CD4-positive, alpha-beta memory T cell (primary cell): ENCODE measurements around the gene NLGN2. TPM values are rescaled to one million over a fixed set of nuclear protein-coding genes. Genes with fewer than 3 reads are reported as not detected.

Experiments
- CTCF ChIA-PET: fragments of 350-600 bp; sonication (Branson Sonifier 250); formaldehyde crosslinking; loops from one replicate; lab custom pipeline; 2021; ENCODE audit warnings: inconsistent platforms; ENCODE audit not compliant: partially characterized antibody; lab: Charles Lee
- POLR2A ChIA-PET: fragments of 350-600 bp; sonication (Branson Sonifier 250); formaldehyde crosslinking; loops from one replicate; lab custom pipeline; 2021; ENCODE audit not compliant: partially characterized antibody; lab: Charles Lee
- DNase-seq, 5 donors: peaks; one replicate each; pipeline versions ENCODE4 v3.0.0 to v3.0.0-alpha.2; 2020 to 2022; ENCODE audit warnings: mixed read lengths in 1 of 5
- H3K27ac ChIP-seq: one replicate; pipeline ENCODE4 v1.7.0; 2013; ENCODE audit warnings: low read depth, low read length
- H3K27me3 ChIP-seq: 2 replicates; pipeline ENCODE4 v1.7.0; 2013; ENCODE audit warnings: mild to moderate bottlenecking, low read length, moderate library complexity; ENCODE audit not compliant: insufficient read depth
- H3K36me3 ChIP-seq: 2 replicates; pipeline ENCODE4 v1.7.0; 2013; ENCODE audit warnings: mild to moderate bottlenecking, low read length, moderate library complexity; ENCODE audit not compliant: insufficient read depth
- H3K4me1 ChIP-seq: 2 replicates; pipeline ENCODE4 v1.7.0; 2013; ENCODE audit warnings: mild to moderate bottlenecking, low read length, moderate library complexity; ENCODE audit not compliant: insufficient read depth
- H3K4me3 ChIP-seq, 2 donors: one replicate each; pipeline ENCODE4 v1.7.0; 2013; ENCODE audit warnings: low read length in 2 of 2, mild to moderate bottlenecking in 1 of 2
- H3K9me3 ChIP-seq, 2 donors: one replicate each; pipeline ENCODE4 v1.7.0; 2013; ENCODE audit warnings: low read length in 2 of 2, control low read depth in 1 of 2; ENCODE audit not compliant: control insufficient read depth in 1 of 2
- H3K27ac Mint-ChIP-seq, 7 donors: one replicate each; pipeline ENCODE4 v1.8.0; 2020 to 2021; ENCODE audit warnings: mixed read lengths in 7 of 7, mild to moderate bottlenecking in 6 of 7, inconsistent platforms in 3 of 7, moderate library complexity in 3 of 7
- H3K27me3 Mint-ChIP-seq, 2 donors: one replicate each; pipeline ENCODE4 v1.8.0; 2020 to 2021; ENCODE audit warnings: mixed read lengths in 2 of 2
- H3K36me3 Mint-ChIP-seq, 2 donors: one replicate each; pipeline ENCODE4 v1.8.0; 2020 to 2021; ENCODE audit warnings: mixed read lengths in 2 of 2, inconsistent platforms in 1 of 2, mild to moderate bottlenecking in 1 of 2
- H3K4me1 Mint-ChIP-seq, 4 donors: one replicate each; pipeline ENCODE4 v1.8.0; 2020 to 2021; ENCODE audit warnings: mixed read lengths in 4 of 4, mild to moderate bottlenecking in 1 of 4
- H3K4me3 Mint-ChIP-seq, 8 donors: one replicate each; pipeline ENCODE4 v1.8.0; 2020 to 2021; ENCODE audit warnings: mixed read lengths in 8 of 8, mild to moderate bottlenecking in 7 of 8, moderate library complexity in 6 of 8, inconsistent platforms in 3 of 8
- H3K9me3 Mint-ChIP-seq, 8 donors: one replicate each; pipeline ENCODE4 v1.8.0; 2020 to 2021; ENCODE audit warnings: mixed read lengths in 8 of 8, mild to moderate bottlenecking in 5 of 8, inconsistent platforms in 3 of 8, moderate library complexity in 1 of 8
- intact Hi-C: fragments of 100-400 bp; cut with micrococcal nuclease; formaldehyde crosslinking; loops from one replicate; pipeline ENCODE4 v1.15.1; 2023
- polyA plus RNA-seq, 2 donors: library from polyadenylated mRNA; unstranded; fragments of 300-500 nt; fragmentation: Illumina TruSeq; gene quantifications; one replicate each; pipeline ENCODE4 v1.2.3, GENCODE V29; 2021
- total RNA-seq, 2 experiments: library from RNA; stranded (reverse); gene quantifications; one replicate each; pipeline ENCODE4 v1.2.3, GENCODE V29; 2021

The NLGN2 gene
- total and polyA plus RNA-seq, 4 experiments from 2014 or later, result 0.08 to 9.8 (median 8.8) TPM; not detected in 1

GRCh38 chr17:7460850-7461660 lies 53.4 kb downstream of the NLGN2 start:
- H3K27me3 ChIP-seq, result no peaks in the 10 kb centered on the region
- Mint-ChIP-seq H3K9me3 (no peaks in the 10 kb centered on the region), H3K4me1 (peaks cover 8 to 21% (median 13%) of the 10 kb centered on the region in 4 donors), H3K36me3 (peaks cover 9 to 29% of the 10 kb centered on the region in 2 donors), H3K4me3 (no peak overlapping the region), H3K27ac (peak overlapping the region in 2 of 7 donors; percentile 18 to 46), H3K27me3 (no peaks in the 10 kb centered on the region)
- H3K4me1 ChIP-seq, result peaks cover 9% of the 10 kb centered on the region
- H3K27ac ChIP-seq, result no peak overlapping the region
- ChIA-PET CTCF (interaction anchor here (1.3 to 1.6 kb wide), 2 partner anchors 24 to 25 kb away, joined by 3 to 5 read pairs; no protein-coding TSS in a partner anchor), POLR2A (interaction anchor here (1.4 to 23.4 kb wide), 2 partner anchors 15 to 21 kb away, joined by 3 to 398 read pairs; partner anchors contain the start of genes POLR2A, SLC35G6 and ZBTB4)
- no peaks in the 10 kb centered on the region for H3K36me3 ChIP-seq
- intact Hi-C loops, result no loop called here
- H3K9me3 ChIP-seq, result no peaks in the 10 kb centered on the region
- H3K4me3 ChIP-seq, result no peak overlapping the region
- no peak for DNase-seq

DNA sequence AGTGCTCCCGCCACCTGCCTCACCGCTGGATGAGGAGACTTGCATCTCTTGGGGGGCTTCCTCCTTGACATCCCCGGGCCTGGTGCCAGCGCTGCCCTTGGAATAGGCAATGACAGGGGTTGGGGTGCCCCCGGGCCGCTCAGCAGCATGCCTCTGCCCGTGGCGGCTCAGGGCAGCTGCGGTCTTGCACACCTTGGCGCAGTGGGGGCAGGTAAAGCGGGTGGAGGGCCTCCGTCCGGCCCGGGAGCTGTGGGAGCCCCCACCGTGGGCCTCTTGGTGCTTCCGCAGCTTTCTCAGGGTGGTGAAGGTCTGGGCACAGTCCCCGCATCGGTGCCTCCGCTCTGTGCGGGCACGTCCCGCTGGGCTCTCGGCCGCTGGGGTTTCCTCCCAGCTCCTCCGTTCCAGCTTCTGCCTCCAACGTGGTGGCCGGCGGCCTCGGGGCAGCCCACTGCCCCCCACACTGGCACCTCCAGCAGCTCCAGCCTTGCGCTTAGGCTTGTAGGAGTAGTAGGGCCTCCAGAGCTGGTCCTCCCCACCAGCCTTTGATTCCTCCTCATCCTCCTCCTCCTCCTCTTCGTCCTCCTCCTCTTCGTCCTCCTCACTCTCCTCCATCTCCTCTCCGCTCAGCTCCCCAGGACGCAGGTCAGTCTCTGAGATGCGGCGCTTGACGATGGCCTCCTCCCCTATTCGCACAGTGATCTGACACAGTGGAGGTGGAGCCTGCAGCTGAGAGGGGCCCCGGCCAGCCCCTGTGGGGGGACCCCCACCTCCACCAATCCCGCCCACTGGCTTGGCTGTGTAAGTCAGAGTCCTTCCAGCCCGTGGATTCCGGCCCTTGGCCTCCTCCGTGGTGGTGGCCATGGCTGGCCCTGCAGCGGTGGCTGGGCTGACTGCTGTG lies 55.1 kb downstream of the NLGN2 start:
- intact Hi-C loops, result no loop called here
- H3K27me3 ChIP-seq, result no peaks in the 10 kb centered on the region
- peaks cover 2 to 19% (median 4%) of the 10 kb centered on the region in 4 donors for H3K4me1 Mint-ChIP-seq
- no peak overlapping the region for H3K27ac Mint-ChIP-seq
- ChIA-PET POLR2A (interaction anchor here (1.1 to 23.4 kb wide), 3 partner anchors 9 to 26 kb away, joined by 3 to 398 read pairs (median 3); partner anchors contain the start of genes POLR2A, SLC35G6 and ZBTB4), CTCF (interaction anchor here (1.1 to 1.3 kb wide), 2 partner anchors 27 to 107 kb away, joined by 3 read pairs; no protein-coding TSS in a partner anchor)
- DNase-seq, result no peak
- no peaks in the 10 kb centered on the region for H3K9me3 Mint-ChIP-seq
- H3K4me3 Mint-ChIP-seq, result peak overlapping the region in 1 of 8 donors; percentile 36
- H3K27me3 Mint-ChIP-seq, result no peaks in the 10 kb centered on the region
- H3K36me3 ChIP-seq, result peaks cover 6% of the 10 kb centered on the region
- no peaks in the 10 kb centered on the region for H3K9me3 ChIP-seq
- H3K4me3 ChIP-seq, result no peak overlapping the region
- no peak overlapping the region for H3K27ac ChIP-seq
- peaks cover 9 to 37% of the 10 kb centered on the region in 2 donors for H3K36me3 Mint-ChIP-seq
- H3K4me1 ChIP-seq, result peaks cover 2% of the 10 kb centered on the region

GRCh38 chr17:7463372-7463846 lies 55.8 kb downstream of the NLGN2 start:
- CTCF ChIA-PET, result no interaction called here
- Mint-ChIP-seq H3K27ac (peak overlapping the region in 1 of 7 donors; percentile 41), H3K4me3 (peak overlapping the region in 1 of 8 donors; percentile 36), H3K27me3 (no peaks in the 10 kb centered on the region), H3K9me3 (no peaks in the 10 kb centered on the region), H3K36me3 (peaks cover 9 to 39% of the 10 kb centered on the region in 2 donors), H3K4me1 (peaks cover 2 to 22% (median 5%) of the 10 kb centered on the region in 4 donors)
- H3K4me3 ChIP-seq, result no peak overlapping the region
- H3K27ac ChIP-seq, result no peak overlapping the region
- H3K4me1 ChIP-seq, result peaks cover 3% of the 10 kb centered on the region
- H3K36me3 ChIP-seq, result peaks cover 6% of the 10 kb centered on the region
- intact Hi-C loops, result no loop called here
- H3K27me3 ChIP-seq, result no peaks in the 10 kb centered on the region
- no peaks in the 10 kb centered on the region for H3K9me3 ChIP-seq
- DNase-seq, result no peak
- POLR2A ChIA-PET, result interaction anchor here (1.1 to 23.4 kb wide), 4 partner anchors 8 to 27 kb away, joined by 3 to 398 read pairs (median 4); partner anchors contain the start of genes POLR2A, SLC35G6 and ZBTB4

GRCh38 chr17:7464081-7464480 lies 56.4 kb downstream of the NLGN2 start:
- H3K9me3 Mint-ChIP-seq, result no peaks in the 10 kb centered on the region
- no peaks in the 10 kb centered on the region for H3K27me3 ChIP-seq

GRCh38 chr17:7465597-7466275 lies 58.1 kb downstream of the NLGN2 start:
- DNase-seq, result no peak
- no peaks in the 10 kb centered on the region for H3K27me3 ChIP-seq
- intact Hi-C loops, result no loop called here
- peaks cover 6% of the 10 kb centered on the region for H3K36me3 ChIP-seq
- H3K4me3 ChIP-seq, result no peak overlapping the region
- Mint-ChIP-seq H3K9me3 (no peaks in the 10 kb centered on the region), H3K4me3 (no peak overlapping the region), H3K27ac (no peak overlapping the region), H3K4me1 (peaks cover 0 to 17% (median 3%) of the 10 kb centered on the region in 4 donors), H3K36me3 (peaks cover 9 to 35% of the 10 kb centered on the region in 2 donors), H3K27me3 (no peaks in the 10 kb centered on the region)
- H3K4me1 ChIP-seq, result peaks cover 3% of the 10 kb centered on the region
- H3K27ac ChIP-seq, result no peak overlapping the region
- ChIA-PET POLR2A (interaction anchor here (0.8 to 23.4 kb wide), 4 partner anchors 9 to 24 kb away, joined by 3 to 398 read pairs (median 3); partner anchors contain the start of genes POLR2A, SLC35G6 and ZBTB4), CTCF (interaction anchor here (1.4 kb wide), 1 partner anchor 28 kb away, joined by 3 read pairs; no protein-coding TSS in a partner anchor)
- no peaks in the 10 kb centered on the region for H3K9me3 ChIP-seq

More at GRCh38 chr17:7464081-7464480, 56.4 kb downstream of the NLGN2 start:
- intact Hi-C loops, result no loop called here
- peaks cover 9 to 35% of the 10 kb centered on the region in 2 donors for H3K36me3 Mint-ChIP-seq
- H3K4me3 ChIP-seq, result no peak overlapping the region
- POLR2A ChIA-PET, result interaction anchor here (1.4 to 23.4 kb wide), 3 partner anchors 9 to 27 kb away, joined by 3 to 398 read pairs (median 4); partner anchors contain the start of genes POLR2A, SLC35G6 and ZBTB4
- H3K27ac ChIP-seq, result no peak overlapping the region
- H3K27me3 Mint-ChIP-seq, result no peaks in the 10 kb centered on the region
- CTCF ChIA-PET, result interaction anchor here (1.4 kb wide), 1 partner anchor 26 kb away, joined by 3 read pairs; no protein-coding TSS in a partner anchor
- no peak overlapping the region for H3K4me3 Mint-ChIP-seq
- peaks cover 6% of the 10 kb centered on the region for H3K36me3 ChIP-seq
- H3K4me1 ChIP-seq, result peaks cover 3% of the 10 kb centered on the region
- H3K9me3 ChIP-seq, result no peaks in the 10 kb centered on the region
- H3K27ac Mint-ChIP-seq, result no peak overlapping the region
- peaks cover 2 to 22% (median 3%) of the 10 kb centered on the region in 4 donors for H3K4me1 Mint-ChIP-seq
- no peak for DNase-seq

- H3K27ac ChIP-seq, result no peak overlapping the region
- no peak for DNase-seq
- ChIA-PET CTCF (no interaction called here), POLR2A (interaction anchor here (0.8 to 23.4 kb wide), 4 partner anchors 10 to 25 kb away, joined by 3 to 398 read pairs (median 3); partner anchors contain the start of genes POLR2A, SLC35G6 and ZBTB4)
- H3K4me1 ChIP-seq, result peaks cover 3% of the 10 kb centered on the region
- H3K9me3 Mint-ChIP-seq, result no peaks in the 10 kb centered on the region
- peaks cover under 1 to 15% (median 2%) of the 10 kb centered on the region in 4 donors for H3K4me1 Mint-ChIP-seq
- peaks cover 6% of the 10 kb centered on the region for H3K36me3 ChIP-seq
- no peak overlapping the region for H3K27ac Mint-ChIP-seq
- no peak overlapping the region for H3K4me3 Mint-ChIP-seq
- peaks cover 6 to 31% of the 10 kb centered on the region in 2 donors for H3K36me3 Mint-ChIP-seq
- no peaks in the 10 kb centered on the region for H3K27me3 ChIP-seq
- intact Hi-C loops, result no loop called here
- no peaks in the 10 kb centered on the region for H3K27me3 Mint-ChIP-seq
- no peak overlapping the region for H3K4me3 ChIP-seq
- H3K9me3 ChIP-seq, result no peaks in the 10 kb centered on the region
Measured at GRCh38 chr17:7466318-7466638, 58.6 kb downstream of the NLGN2 start.
